Measurements from ENCODE around the gene TLK1. TPM values are rescaled to one million over a fixed set of nuclear protein-coding genes. Genes with fewer than 3 reads are reported as not detected.

TLK1 gene
- total RNA-seq, 1 experiment from 2014 or later = 79.1 TPM

DNA sequence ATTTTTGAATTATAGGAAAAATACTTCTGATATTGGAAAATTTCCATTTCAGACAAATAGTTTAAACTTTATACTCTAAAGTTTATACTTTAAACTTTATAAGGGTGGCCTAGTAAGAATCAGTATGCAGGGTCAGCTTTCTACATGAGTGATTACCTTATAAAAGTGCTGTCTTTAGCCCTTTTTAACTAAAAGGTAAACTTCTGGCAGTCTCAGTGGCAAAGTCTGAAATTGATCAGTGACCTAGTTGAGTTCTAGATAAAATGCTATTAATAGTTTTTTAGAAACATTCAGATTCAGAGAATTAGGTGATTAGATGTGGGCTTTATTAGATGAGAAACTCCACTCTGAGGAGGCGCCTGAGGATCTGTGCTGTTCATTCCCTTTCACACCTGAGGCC is 216.1 kb downstream of the TLK1 start:
- Histone ChIP-seq H3K4me1 (ENCODE audit: insufficient read depth, low read length, poor library complexity, severe bottlenecking) (peaks cover 10% of the 10 kb centered on the region), H3K36me3 (ENCODE audit: insufficient read depth, low read length, poor library complexity, severe bottlenecking) (peaks cover 10% of the 10 kb centered on the region), H3K4me3 (ENCODE audit: low read depth, low read length, poor library complexity, severe bottlenecking) (no peak overlapping the region), H3K27me3 (replicated peaks; ENCODE audit: insufficient read depth, low read depth, low read length, poor library complexity) (no peaks in the 10 kb centered on the region), H3K27ac (ENCODE audit: low read depth, low read length, poor library complexity, severe bottlenecking) (no peak overlapping the region), H3K9me3 (ENCODE audit: low read depth, low read length, poor library complexity, severe bottlenecking) (no peaks in the 10 kb centered on the region)
- intact Hi-C loops (cut with micrococcal nuclease; ENCODE audit: unreplicated experiment) = no loop called here
- ChIA-PET POLR2A (ENCODE audit: low non-redundant PET) (no interaction called here), CTCF (no interaction called here)
- no peak for DNase-seq (ENCODE audit: low spot score)
- no TSS peak for BruUV-seq (replicated peaks)
- TF ChIP-seq EZH2 (IDR thresholded peaks at IDR 0.05; ENCODE audit: borderline replicate concordance, low read depth, low read length, poor library complexity, severe bottlenecking) (no peak), CTCF (conservative IDR thresholded peaks at IDR 0.05; ENCODE audit: low read depth, low read length) (no peak)

DNA sequence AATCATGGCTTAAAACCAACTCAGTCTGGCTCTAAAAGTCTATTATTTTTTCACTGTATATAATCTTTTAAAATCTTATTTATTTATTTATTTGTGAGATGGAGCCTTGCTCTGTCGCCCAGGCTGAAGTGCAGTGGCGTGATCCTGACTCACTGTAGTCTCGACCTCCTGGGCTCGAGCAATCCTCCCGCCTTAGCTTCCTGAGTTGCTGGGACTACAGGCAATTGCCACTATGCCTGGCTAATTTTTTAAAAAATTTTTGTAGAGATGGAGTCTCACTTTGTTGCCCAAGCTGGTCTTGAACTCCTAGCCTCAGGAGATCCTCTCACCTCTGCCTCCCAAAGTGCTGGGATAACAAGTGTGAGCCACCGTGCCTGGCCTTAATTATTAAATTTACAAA is 217.1 kb downstream of the TLK1 start:
- ChIA-PET CTCF (no interaction called here), POLR2A (ENCODE audit: low non-redundant PET) (no interaction called here)
- TF ChIP-seq CTCF (conservative IDR thresholded peaks at IDR 0.05; ENCODE audit: low read depth, low read length) (no peak), EZH2 (IDR thresholded peaks at IDR 0.05; ENCODE audit: borderline replicate concordance, low read depth, low read length, poor library complexity, severe bottlenecking) (no peak)
- BruUV-seq (replicated peaks) = no TSS peak
- Histone ChIP-seq H3K4me3 (ENCODE audit: low read depth, low read length, poor library complexity, severe bottlenecking) (no peak overlapping the region), H3K27ac (ENCODE audit: low read depth, low read length, poor library complexity, severe bottlenecking) (no peak overlapping the region), H3K36me3 (ENCODE audit: insufficient read depth, low read length, poor library complexity, severe bottlenecking) (peaks cover under 1% of the 10 kb centered on the region), H3K9me3 (ENCODE audit: low read depth, low read length, poor library complexity, severe bottlenecking) (no peaks in the 10 kb centered on the region), H3K27me3 (replicated peaks; ENCODE audit: insufficient read depth, low read depth, low read length, poor library complexity) (no peaks in the 10 kb centered on the region), H3K4me1 (ENCODE audit: insufficient read depth, low read length, poor library complexity, severe bottlenecking) (peaks cover 11% of the 10 kb centered on the region)
- intact Hi-C loops (cut with micrococcal nuclease; ENCODE audit: unreplicated experiment) = no loop called here
- DNase-seq (ENCODE audit: low spot score) = no peak

GRCh38 chr2:170943041-170943440 is 217.7 kb downstream of the TLK1 start:
- Histone ChIP-seq H3K9me3 (ENCODE audit: low read depth, low read length, poor library complexity, severe bottlenecking) (no peaks in the 10 kb centered on the region), H3K36me3 (ENCODE audit: insufficient read depth, low read length, poor library complexity, severe bottlenecking) (no peaks in the 10 kb centered on the region), H3K4me1 (ENCODE audit: insufficient read depth, low read length, poor library complexity, severe bottlenecking) (peaks cover 16% of the 10 kb centered on the region), H3K4me3 (ENCODE audit: low read depth, low read length, poor library complexity, severe bottlenecking) (no peak overlapping the region), H3K27ac (ENCODE audit: low read depth, low read length, poor library complexity, severe bottlenecking) (no peak overlapping the region), H3K27me3 (replicated peaks; ENCODE audit: insufficient read depth, low read depth, low read length, poor library complexity) (no peaks in the 10 kb centered on the region)
- TF ChIP-seq CTCF (conservative IDR thresholded peaks at IDR 0.05; ENCODE audit: low read depth, low read length) (no peak), EZH2 (IDR thresholded peaks at IDR 0.05; ENCODE audit: borderline replicate concordance, low read depth, low read length, poor library complexity, severe bottlenecking) (no peak)
- intact Hi-C loops (cut with micrococcal nuclease; ENCODE audit: unreplicated experiment) = no loop called here
- POLR2A ChIA-PET (ENCODE audit: low non-redundant PET) = no interaction called here
- DNase-seq (ENCODE audit: low spot score) = no peak
- CTCF ChIA-PET = no interaction called here
- BruUV-seq (replicated peaks) = no TSS peak
